UCSD-AML1 (cell line): Measurements from ENCODE around the gene SCP2.
"Not testable (repeated sequence)": the region's sequence is repeated elsewhere in the genome, so short reads cannot be mapped to it uniquely, and the experiment has no call there.

ENCODE experiments used
- DNase-seq: peaks from one replicate; lab custom pipeline; 2025; ENCODE audit not compliant: unreplicated experiment; lab: John Stamatoyannopoulos, UW

The SCP2 gene

GRCh38 chr1:52916241-52916975 is 10.7 kb upstream of the SCP2 start:
- DNase-seq = no peak

- DNase-seq = no peak
Observed at GRCh38 chr1:52917156-52917555, 9.9 kb upstream of the SCP2 start.

GRCh38 chr1:52917581-52917980 is 9.5 kb upstream of the SCP2 start:
- DNase-seq = no peak

GRCh38 chr1:52918201-52918600 is 8.9 kb upstream of the SCP2 start:
- no peak for DNase-seq

- DNase-seq = no peak
Observed at GRCh38 chr1:52919051-52919722, 7.9 kb upstream of the SCP2 start.

- no peak for DNase-seq
Observed at GRCh38 chr1:52919723-52920483, 7.2 kb upstream of the SCP2 start.

- DNase-seq = no peak
Observed at GRCh38 chr1:52920791-52921291, 6.2 kb upstream of the SCP2 start.

- DNase-seq = no peak
Observed at GRCh38 chr1:52925571-52926005, 1.5 kb upstream of the SCP2 start.

- no peak for DNase-seq
Observed at GRCh38 chr1:52926864-52927211, 238 bp upstream of the SCP2 start.

- DNase-seq = no peak
Observed at GRCh38 chr1:52928015-52928404, 934 bp downstream of the SCP2 start.

GRCh38 chr1:52929019-52929418 is 1.9 kb downstream of the SCP2 start:
- DNase-seq = no peak

GRCh38 chr1:52937433-52938182 is 10.5 kb downstream of the SCP2 start:
- no peak for DNase-seq

GRCh38 chr1:52938183-52938451 is 11.0 kb downstream of the SCP2 start:
- no peak for DNase-seq

GRCh38 chr1:52943876-52944416 is 16.9 kb downstream of the SCP2 start:
- no peak for DNase-seq

- no peak for DNase-seq
Observed at GRCh38 chr1:52944566-52944965, 17.5 kb downstream of the SCP2 start.

GRCh38 chr1:52947490-52947889 is 20.4 kb downstream of the SCP2 start:
- no peak for DNase-seq

- not testable (repeated sequence) for DNase-seq
Observed at GRCh38 chr1:52949602-52950001, 22.5 kb downstream of the SCP2 start.

- DNase-seq = no peak
Observed at GRCh38 chr1:52952112-52952511, 25.0 kb downstream of the SCP2 start.

- no peak for DNase-seq
Observed at GRCh38 chr1:52955129-52955970, 28.3 kb downstream of the SCP2 start.

GRCh38 chr1:52963101-52963500 is 36.0 kb downstream of the SCP2 start:
- DNase-seq = no peak
